GM12874 (cell line): ENCODE results near the gene DPH6.

ENCODE experiments used
- TF ChIP-seq, protein P1 (sequence below): IDR thresholded peaks from 2 replicates; pipeline ENCODE4 v1.5.1; 2011; ENCODE audit warnings: low read depth, mild to moderate bottlenecking, control low read depth, low read length, moderate library complexity; ENCODE audit not compliant: insufficient read depth

Gene DPH6

DNA sequence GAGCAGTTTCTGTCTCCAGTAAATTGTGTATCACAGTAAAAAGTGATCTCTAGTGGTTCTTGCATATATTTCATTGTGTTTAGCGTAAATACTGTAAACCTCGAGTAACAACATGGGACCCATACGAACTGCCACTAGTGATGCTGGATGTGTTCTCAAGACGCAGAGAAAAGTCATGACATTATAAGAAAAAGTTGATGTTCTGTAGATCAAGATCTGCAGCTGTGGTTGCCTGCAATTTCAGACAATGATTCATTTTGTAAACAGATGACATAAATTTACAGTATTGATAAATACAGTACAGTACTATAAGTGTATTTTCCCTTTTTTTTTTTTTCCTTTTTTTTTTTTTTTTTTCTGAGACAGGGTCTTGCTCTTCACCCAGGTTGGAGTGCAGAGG lies 100.1 kb downstream of the DPH6 start:
- TF ChIP-seq, protein P1, sequence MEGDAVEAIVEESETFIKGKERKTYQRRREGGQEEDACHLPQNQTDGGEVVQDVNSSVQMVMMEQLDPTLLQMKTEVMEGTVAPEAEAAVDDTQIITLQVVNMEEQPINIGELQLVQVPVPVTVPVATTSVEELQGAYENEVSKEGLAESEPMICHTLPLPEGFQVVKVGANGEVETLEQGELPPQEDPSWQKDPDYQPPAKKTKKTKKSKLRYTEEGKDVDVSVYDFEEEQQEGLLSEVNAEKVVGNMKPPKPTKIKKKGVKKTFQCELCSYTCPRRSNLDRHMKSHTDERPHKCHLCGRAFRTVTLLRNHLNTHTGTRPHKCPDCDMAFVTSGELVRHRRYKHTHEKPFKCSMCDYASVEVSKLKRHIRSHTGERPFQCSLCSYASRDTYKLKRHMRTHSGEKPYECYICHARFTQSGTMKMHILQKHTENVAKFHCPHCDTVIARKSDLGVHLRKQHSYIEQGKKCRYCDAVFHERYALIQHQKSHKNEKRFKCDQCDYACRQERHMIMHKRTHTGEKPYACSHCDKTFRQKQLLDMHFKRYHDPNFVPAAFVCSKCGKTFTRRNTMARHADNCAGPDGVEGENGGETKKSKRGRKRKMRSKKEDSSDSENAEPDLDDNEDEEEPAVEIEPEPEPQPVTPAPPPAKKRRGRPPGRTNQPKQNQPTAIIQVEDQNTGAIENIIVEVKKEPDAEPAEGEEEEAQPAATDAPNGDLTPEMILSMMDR, result no peak

DNA sequence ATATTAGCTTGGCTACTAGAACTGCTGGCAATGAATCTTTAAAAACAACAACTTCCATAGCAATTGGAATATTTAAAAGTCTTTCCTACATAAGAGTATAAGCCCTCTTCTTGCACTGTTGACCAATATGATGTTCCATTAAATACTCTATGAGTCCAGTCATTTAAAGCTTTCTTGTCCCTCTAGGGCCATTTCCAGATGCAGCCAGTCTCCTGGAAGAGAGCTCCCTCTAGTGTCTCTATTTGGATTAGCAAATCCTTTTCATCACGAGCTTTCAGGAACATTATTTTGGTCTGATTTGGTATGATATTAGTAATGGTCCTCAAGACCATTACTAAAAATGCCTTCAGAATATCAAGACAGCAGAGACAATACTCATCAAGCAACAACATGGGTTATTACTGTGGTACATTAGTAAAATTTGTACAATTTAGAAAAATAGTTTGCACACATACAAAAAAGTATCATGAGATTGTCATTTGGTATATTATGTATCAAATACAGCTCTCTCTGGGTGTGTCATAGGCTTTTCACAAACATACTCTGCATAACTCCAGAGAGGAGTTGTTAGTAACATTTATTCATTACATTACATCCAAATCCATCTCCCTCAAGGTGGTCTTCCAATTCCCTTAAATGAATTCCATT lies 101.3 kb downstream of the DPH6 start:
- TF ChIP-seq, protein P1, result peak; percentile 62

DNA sequence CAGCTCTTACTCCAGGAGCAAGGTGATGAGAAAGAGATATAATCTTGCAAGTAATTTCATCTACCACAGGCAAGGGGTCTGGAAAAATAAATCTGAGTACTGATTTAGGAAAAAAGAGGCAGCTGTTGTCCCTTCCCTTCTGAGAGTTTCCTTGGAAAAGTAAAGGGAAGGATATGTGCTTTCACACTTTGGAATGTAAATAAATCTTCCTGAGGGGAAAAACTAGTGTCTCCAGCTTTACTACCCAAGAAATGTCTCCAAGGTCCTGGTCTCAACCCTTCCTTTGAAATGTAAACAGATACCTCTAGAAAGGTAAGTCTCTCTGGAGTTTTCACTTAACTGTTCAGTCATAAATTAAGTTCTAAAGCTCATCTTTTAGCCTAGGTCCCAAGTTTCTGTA lies 102.6 kb downstream of the DPH6 start:
- TF ChIP-seq, protein P1, result no peak

DNA sequence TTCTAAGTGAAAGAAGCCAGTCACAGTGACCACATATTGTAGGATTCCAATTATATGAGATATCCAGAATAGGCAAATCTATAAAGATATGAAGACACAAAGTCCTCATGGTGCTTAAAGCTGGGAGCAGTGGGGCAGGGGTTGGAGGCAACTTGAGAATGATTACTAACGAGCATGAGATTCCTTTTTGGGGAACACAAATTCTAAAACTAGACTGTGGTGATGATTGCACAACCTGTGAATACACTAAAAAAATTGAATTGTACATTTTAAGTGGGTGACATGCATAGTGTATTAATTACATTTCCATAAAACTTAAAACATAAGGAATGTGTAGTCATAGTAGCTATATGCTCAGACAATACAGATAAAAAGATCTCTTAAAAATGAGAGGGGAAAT lies 103.2 kb downstream of the DPH6 start:
- TF ChIP-seq, protein P1, result no peak

DNA sequence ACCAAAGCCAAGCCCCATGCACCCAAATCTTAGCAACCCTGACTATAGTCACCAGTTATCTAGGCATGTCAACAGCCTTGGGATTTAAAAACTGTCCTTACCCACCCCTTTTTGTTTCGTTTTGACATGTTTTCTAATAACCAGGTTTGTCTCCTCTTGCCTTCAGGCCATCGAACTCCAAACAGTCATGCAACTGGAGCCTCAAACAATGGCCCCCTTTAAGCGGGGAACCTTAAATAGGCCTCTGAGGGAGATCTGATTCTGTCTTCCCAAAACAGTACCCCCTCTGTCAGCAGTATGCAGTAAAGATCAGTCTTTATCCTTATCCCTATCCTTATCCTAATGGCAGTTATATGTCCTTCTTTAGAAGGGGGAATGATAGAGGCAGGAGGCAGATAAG lies 105.7 kb downstream of the DPH6 start:
- TF ChIP-seq, protein P1, result no peak

DNA sequence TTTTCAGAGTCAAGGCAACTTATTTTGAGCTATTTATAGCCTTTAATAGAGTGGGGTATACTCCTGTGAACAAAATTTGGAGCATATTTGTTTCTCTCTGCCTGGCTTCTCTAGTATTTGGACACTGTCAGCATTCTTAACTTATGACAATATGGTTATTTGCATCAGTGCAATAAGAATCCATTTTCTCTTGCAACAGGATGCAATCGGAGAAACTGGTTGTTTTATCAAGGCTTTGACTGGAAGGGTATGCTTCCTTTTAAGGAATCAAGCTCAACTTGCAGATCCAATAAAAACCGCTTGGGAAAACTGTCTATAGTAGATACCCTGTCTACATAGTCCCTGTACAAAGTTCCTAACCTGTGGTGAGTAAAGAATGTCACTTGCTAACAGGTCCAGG lies 106.7 kb downstream of the DPH6 start:
- TF ChIP-seq, protein P1, result no peak

DNA sequence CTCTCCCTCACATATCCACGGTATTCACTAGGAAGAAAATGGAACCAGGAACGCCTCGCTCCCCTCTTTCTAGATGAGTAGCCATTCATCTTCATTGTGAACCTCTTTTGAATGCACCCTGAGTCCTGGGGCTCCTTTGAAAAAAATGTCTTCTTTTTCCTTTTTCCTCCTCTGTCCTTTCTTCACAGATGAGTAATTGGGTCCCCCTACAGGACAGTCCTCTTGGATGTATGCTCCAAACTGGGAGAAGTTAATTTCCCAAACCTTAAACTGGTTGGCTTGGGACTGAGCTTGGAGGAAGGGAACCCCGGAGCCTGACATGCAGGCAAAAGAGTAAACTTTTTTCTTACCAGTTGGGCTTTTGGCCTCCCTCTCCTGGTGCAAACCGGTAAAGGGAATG lies 108.8 kb downstream of the DPH6 start:
- TF ChIP-seq, protein P1, result no peak
